GM10266 (cell line): ENCODE results near the gene NUP153.

ENCODE experiments used
- DNase-seq: peaks from one replicate; pipeline ENCODE4 v3.0.0; 2012; ENCODE audit errors: extremely low spot score
- TF ChIP-seq, protein P1 (sequence below): IDR thresholded peaks from 2 replicates; pipeline ENCODE4 v1.5.1; 2012; ENCODE audit warnings: mild to moderate bottlenecking, low read depth; ENCODE audit not compliant: control insufficient read depth, insufficient read depth; ENCODE audit errors: missing control alignments

Gene NUP153

DNA sequence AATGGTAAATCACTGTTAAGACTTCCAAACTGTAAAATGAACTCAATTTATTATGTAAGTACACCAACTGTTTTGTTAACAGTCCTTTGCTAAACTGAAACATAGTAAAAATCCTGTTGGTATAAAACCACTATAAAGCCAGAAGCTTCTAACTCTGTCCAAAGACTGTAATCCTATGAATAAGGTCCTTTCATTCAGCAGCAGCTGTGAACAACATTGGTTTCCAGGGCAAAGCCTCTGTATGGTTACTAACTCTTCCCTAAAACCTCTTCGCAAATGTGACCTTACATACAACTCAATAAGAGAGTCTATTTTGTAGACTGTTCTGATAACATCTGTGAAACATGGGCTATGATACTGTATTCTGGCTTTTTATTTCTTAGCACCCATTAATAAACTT is 40.1 kb downstream of the NUP153 start:
- TF ChIP-seq, protein P1, sequence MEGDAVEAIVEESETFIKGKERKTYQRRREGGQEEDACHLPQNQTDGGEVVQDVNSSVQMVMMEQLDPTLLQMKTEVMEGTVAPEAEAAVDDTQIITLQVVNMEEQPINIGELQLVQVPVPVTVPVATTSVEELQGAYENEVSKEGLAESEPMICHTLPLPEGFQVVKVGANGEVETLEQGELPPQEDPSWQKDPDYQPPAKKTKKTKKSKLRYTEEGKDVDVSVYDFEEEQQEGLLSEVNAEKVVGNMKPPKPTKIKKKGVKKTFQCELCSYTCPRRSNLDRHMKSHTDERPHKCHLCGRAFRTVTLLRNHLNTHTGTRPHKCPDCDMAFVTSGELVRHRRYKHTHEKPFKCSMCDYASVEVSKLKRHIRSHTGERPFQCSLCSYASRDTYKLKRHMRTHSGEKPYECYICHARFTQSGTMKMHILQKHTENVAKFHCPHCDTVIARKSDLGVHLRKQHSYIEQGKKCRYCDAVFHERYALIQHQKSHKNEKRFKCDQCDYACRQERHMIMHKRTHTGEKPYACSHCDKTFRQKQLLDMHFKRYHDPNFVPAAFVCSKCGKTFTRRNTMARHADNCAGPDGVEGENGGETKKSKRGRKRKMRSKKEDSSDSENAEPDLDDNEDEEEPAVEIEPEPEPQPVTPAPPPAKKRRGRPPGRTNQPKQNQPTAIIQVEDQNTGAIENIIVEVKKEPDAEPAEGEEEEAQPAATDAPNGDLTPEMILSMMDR = no peak
- no peak for DNase-seq

DNA sequence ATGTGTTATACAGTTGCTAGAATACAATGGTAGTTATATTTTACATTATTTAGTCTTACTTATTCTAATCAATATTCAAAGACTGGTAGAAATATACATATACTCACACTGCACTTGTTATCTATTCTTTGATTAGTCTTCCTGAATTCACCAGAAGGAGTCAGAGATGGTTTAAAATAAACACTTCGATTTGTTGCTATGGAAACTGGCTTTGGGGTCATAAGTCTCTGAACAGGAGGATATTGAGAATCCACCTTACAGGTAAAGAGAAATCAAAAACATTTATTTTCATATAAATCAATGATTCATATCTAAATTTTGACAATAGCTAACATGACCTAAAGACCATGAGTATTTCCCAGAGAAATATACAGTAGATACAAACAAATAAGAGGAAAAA is 41.6 kb downstream of the NUP153 start:
- no peak for DNase-seq

DNA sequence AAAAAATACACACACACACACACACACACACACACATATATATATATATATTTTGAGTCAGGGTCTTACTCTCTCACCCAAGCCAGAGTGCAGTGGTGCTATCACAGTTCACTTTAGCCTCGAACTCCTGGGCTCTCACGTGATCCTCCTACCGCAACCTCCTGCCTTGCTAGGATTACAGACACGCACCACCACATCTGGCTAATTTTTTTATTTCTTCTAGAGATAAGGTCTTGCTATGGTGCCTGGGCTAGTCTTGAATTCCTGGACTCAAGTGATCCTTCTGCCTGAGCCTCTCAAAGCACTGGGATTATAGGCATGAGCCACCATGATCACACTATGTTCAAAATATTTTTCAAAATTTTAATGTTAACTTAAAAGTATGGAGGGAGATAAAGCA is 43.5 kb downstream of the NUP153 start:
- TF ChIP-seq, protein P1 = no peak
- no peak for DNase-seq

More for the DNA sequence above, 41.6 kb downstream of the NUP153 start:
- TF ChIP-seq, protein P1 = no peak

DNA sequence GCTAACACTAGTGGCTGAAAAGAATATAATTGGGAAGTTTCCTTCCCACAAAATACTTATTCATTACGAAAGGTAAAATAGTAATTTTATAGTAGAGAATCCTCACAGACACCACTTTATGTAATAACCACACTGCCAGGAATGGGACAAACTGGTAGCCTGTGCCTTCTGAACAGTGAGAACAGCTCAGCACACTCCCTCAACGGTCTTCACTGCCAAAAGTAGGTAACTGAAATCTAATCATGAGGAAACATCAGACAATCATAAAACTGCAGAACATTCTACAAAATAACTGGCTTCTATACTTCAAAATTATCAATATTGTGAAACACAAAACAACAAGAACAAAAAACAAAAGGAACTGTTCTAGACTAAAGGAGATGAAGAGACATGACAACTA is 44.1 kb downstream of the NUP153 start:
- TF ChIP-seq, protein P1 = no peak
- no peak for DNase-seq

DNA sequence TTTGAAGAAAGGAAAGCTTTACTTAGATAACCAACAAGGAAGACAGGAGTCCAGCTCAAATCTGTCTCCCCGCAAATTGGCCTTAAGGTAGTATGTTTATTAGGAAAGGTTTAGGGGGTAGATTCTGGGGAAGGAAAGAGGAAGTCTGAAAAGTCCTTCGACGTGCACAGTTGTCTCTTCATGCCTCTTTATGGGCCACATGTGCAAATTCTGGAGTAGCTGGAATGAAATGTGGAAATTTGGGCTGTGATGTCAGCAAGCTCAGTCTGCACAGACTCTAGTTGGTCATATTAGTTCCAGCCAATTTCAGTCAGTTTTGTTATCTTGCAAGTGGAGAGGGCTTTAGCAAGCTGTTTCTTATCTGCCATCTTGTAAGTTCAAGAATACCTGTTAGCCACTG is 50.1 kb downstream of the NUP153 start:
- TF ChIP-seq, protein P1 = no peak
- DNase-seq = no peak

DNA sequence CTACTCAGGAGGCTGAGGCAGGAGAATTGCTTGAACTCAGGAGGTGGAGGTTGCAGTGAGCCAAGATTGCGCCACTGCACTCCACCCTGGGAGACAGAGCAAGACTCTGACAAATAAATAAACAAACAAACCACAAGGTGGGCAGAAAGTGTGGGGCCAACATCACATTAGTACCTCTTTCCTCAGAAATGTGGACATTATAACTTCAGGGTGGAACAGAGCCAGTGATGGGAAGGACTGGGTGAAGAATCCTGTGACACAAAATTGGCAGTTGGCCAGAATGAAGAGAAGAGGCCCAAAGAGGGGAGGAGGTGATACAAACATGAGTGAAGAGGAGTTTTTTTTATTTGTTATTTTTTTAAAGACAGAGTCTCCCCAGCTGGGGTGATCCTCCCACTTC is 50.6 kb downstream of the NUP153 start:
- TF ChIP-seq, protein P1 = no peak
- DNase-seq = no peak

DNA sequence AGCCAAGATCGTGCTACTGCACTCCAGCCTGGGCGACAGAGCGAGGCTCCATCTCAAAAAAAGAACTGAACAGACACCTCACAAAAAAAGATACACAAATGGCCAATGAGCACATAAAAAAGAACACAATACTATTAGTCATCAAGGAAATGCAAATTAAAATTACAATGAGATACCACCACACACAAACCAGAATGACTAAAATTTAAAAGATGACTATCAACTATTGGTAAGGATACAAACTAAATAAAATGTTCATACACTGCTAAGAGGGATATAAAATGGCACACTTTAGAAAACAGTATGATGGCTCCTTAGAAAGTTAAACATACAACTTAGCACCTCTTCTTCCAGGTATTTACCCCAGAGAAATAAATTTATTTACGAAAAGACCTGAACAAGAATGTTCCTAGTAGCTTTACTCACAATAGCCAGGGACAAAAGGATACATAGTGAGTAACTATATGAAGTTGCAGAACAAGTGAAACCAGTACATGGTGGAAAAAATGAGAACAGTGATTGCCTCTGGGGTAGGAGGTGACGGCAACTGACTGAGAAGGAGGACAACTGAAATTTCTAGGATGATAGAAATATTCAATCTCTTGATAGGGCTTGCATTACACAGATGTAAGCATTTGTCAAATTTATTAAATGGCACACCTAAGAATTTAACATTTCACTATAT is 53.4 kb downstream of the NUP153 start:
- TF ChIP-seq, protein P1 = no peak
- no peak for DNase-seq
